HepG2 (cell line): ENCODE results near the gene MAN1C1. TPM values are rescaled to one million over a fixed set of nuclear protein-coding genes. Genes with fewer than 3 reads are reported as not detected.

ENCODE experiments used
- ATF4 ChIP-seq, 2 experiments: fragments of 450-650 bp in 1 of 2; sonication (generic) in 1 of 2; formaldehyde crosslinking; IDR thresholded peaks; 2 replicates each; pipeline versions ENCODE4 v1.5.0 to v1.8.0; 2020 to 2022; ENCODE audit warnings: mild to moderate bottlenecking in 1 of 2, missing genetic modification reagents in 1 of 2
- ATF5 ChIP-seq: sonication (generic); formaldehyde crosslinking; IDR thresholded peaks from 2 replicates; pipeline ENCODE4 v1.4.0; 2020; ENCODE audit warnings: mild to moderate bottlenecking, low read depth, missing genetic modification reagents
- E2F1 ChIP-seq: sonication (generic); formaldehyde crosslinking; IDR thresholded peaks from 2 replicates; pipeline ENCODE4 v1.5.0; 2020; ENCODE audit warnings: missing genetic modification reagents
- FUBP1 ChIP-seq: sonication (generic); formaldehyde crosslinking; IDR thresholded peaks from 2 replicates; pipeline ENCODE4 v1.5.1; 2020; ENCODE audit warnings: missing genetic modification reagents, mild to moderate bottlenecking, borderline replicate concordance
- MBNL3 ChIP-seq: fragments of 250-450 bp; sonication (Bioruptor Pico); conservative IDR thresholded peaks from 2 replicates; pipeline ENCODE4 v1.8.0; 2022; ENCODE audit warnings: mild to moderate bottlenecking, inconsistent platforms
- NFIC ChIP-seq: IDR thresholded peaks from 2 replicates; pipeline ENCODE4 v1.6.1; 2012; ENCODE audit warnings: mild to moderate bottlenecking, low read length, inconsistent platforms
- NONO ChIP-seq, 2 experiments: fragments of 450-650 bp in 1 of 2; sonication (generic) in 1 of 2; formaldehyde crosslinking in 1 of 2; IDR thresholded peaks in 1 of 2; conservative IDR thresholded peaks in 1 of 2; 2 replicates each; pipeline versions ENCODE4 v1.6.1 to v1.8.0; 2017 to 2022; ENCODE audit warnings: mild to moderate bottlenecking in 1 of 2, missing genetic modification reagents in 1 of 2, moderate library complexity in 1 of 2
- PPARG ChIP-seq: conservative IDR thresholded peaks from 2 replicates; pipeline ENCODE4 v1.6.1; 2016; ENCODE audit warnings: missing biosample characterization, missing genetic modification reagents
- SMYD3 ChIP-seq: sonication (generic); formaldehyde crosslinking; IDR thresholded peaks from 2 replicates; pipeline ENCODE4 v1.8.1; 2023; ENCODE audit warnings: mild to moderate bottlenecking, missing genetic modification reagents
- SOX6 ChIP-seq, 2 experiments: fragments of 450-650 bp in 1 of 2; sonication (generic) in 1 of 2; formaldehyde crosslinking in 1 of 2; IDR thresholded peaks; 2 replicates each; pipeline versions ENCODE4 v1.4.0 to v1.6.1; 2017 to 2020; ENCODE audit warnings: antibody characterized with exemption in 1 of 2, mild to moderate bottlenecking in 1 of 2, missing genetic modification reagents in 1 of 2
- TCF12 ChIP-seq, 2 experiments: fragments of 450-650 bp in 1 of 2; sonication (generic) in 1 of 2; formaldehyde crosslinking in 1 of 2; IDR thresholded peaks; 2 replicates each; pipeline versions ENCODE4 v1.6.1 to v1.8.0; 2017 to 2022; ENCODE audit warnings: antibody characterized with exemption in 1 of 2, mild to moderate bottlenecking in 1 of 2, missing genetic modification reagents in 1 of 2, moderate library complexity in 1 of 2
- THAP11 ChIP-seq: IDR thresholded peaks from 2 replicates; pipeline ENCODE4 v1.6.1; 2016; ENCODE audit warnings: missing biosample characterization, missing genetic modification reagents
- U2AF2 ChIP-seq: fragments of 200-400 bp; formaldehyde crosslinking; IDR thresholded peaks from 2 replicates; pipeline ENCODE4 v1.6.1; 2017; ENCODE audit warnings: low read depth, mild to moderate bottlenecking, low read length
- ZNF260 ChIP-seq: sonication (generic); formaldehyde crosslinking; IDR thresholded peaks from 2 replicates; pipeline ENCODE4 v1.4.0; 2020; ENCODE audit warnings: missing genetic modification reagents, low read depth, mild to moderate bottlenecking, borderline replicate concordance
- ZNF337 ChIP-seq: sonication (generic); formaldehyde crosslinking; IDR thresholded peaks from 2 replicates; pipeline ENCODE4 v1.5.1; 2020; ENCODE audit warnings: missing genetic modification reagents, low read depth, mild to moderate bottlenecking, borderline replicate concordance
- ZNF883 ChIP-seq: sonication (generic); formaldehyde crosslinking; IDR thresholded peaks from 2 replicates; pipeline ENCODE4 v1.5.1; 2020; ENCODE audit warnings: mild to moderate bottlenecking, missing genetic modification reagents; ENCODE audit errors: not compliant biosample characterization
- polyA plus RNA-seq, 8 experiments: library from polyadenylated mRNA; depleted of rRNA in 3 of 8; stranded (reverse) in 7 of 8; unstranded in 1 of 8; fragments of >200 nt; fragmentation: Illumina TruSeq in 4 of 8; extraction: Trizol in 4 of 8; gene quantifications; 2 replicates each; pipeline versions ENCODE4 v1.2.1 to v1.2.3, GENCODE V29; 2011 to 2016; ENCODE audit warnings: low read depth in 4 of 8, missing spikeins in 1 of 8, mixed read lengths in 1 of 8; ENCODE audit not compliant: insufficient read depth in 1 of 8
- total RNA-seq, 5 experiments: library from RNA; depleted of rRNA; stranded (reverse); fragments of >200 nt; fragmentation: Illumina TruSeq; extraction: Trizol; gene quantifications; 2 replicates each; pipeline ENCODE4 v1.2.3, GENCODE V29; 2016; ENCODE audit warnings: low read depth in 1 of 5
- TF ChIP-seq, protein P1 (sequence below): sonication (generic); formaldehyde crosslinking; IDR thresholded peaks from 2 replicates; pipeline ENCODE4 v1.8.1; 2023; ENCODE audit warnings: mild to moderate bottlenecking, inconsistent platforms, moderate library complexity, missing genetic modification reagents, borderline replicate concordance
- TF ChIP-seq, protein P2 (sequence below): sonication (generic); formaldehyde crosslinking; conservative IDR thresholded peaks from 2 replicates; pipeline ENCODE4 v1.4.0; 2020; ENCODE audit warnings: missing genetic modification reagents

Gene MAN1C1
- total and polyA plus RNA-seq, 2 of the 13 experiments (the other 11 are each of a cell fraction or from before 2014, with no cell fraction given) = 0.18 to 0.49 TPM

- 0 out of 4 replicates have a peak, but pooled peaks of 1 of the 2 experiments have one; percentile 9 for TF ChIP-seq ATF4 (CRISPR knock-in tag; IDR thresholded peaks at IDR 0.05)
- no peak for TF ChIP-seq NFIC
- TF ChIP-seq ZNF260 (CRISPR knock-in tag) = no peak
- TF ChIP-seq NONO (IDR thresholded peaks at IDR 0.05) = no peak
- TF ChIP-seq NONO (CRISPR knock-in tag; conservative IDR thresholded peaks at IDR 0.05) = peak; percentile 66; the same call in 1 of the 2 replicates
- no peak for TF ChIP-seq FUBP1 (CRISPR knock-in tag)
- TF ChIP-seq THAP11 (CRISPR knock-in tag) = peak; percentile 93
- 0 out of 2 replicates have a peak, but pooled peaks have one; percentile 3 for TF ChIP-seq ZNF337 (CRISPR knock-in tag)
- TF ChIP-seq, protein P1, sequence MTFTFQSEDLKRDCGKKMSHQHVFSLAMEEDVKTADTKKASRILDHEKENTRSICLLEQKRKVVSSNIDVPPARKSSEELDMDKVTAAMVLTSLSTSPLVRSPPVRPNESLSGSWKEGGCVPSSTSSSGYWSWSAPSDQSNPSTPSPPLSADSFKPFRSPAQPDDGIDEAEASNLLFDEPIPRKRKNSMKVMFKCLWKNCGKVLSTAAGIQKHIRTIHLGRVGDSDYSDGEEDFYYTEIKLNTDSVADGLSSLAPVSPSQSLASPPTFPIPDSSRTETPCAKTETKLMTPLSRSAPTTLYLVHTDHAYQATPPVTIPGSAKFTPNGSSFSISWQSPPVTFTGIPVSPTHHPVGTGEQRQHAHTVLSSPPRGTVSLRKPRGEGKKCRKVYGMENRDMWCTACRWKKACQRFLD (CRISPR knock-in tag) = peak; percentile 12; the same call in 1 of the 2 replicates
- TF ChIP-seq, protein P2, sequence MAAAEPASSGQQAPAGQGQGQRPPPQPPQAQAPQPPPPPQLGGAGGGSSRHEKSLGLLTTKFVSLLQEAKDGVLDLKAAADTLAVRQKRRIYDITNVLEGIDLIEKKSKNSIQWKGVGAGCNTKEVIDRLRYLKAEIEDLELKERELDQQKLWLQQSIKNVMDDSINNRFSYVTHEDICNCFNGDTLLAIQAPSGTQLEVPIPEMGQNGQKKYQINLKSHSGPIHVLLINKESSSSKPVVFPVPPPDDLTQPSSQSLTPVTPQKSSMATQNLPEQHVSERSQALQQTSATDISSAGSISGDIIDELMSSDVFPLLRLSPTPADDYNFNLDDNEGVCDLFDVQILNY (CRISPR knock-in tag) = peak; percentile 41; the same call in 1 of the 2 replicates
- no peak for TF ChIP-seq SMYD3
- no peak for TF ChIP-seq MBNL3 (CRISPR knock-in tag)
- TF ChIP-seq U2AF2 = no peak
- TF ChIP-seq SOX6 (IDR thresholded peaks at IDR 0.05) = no peak
- peak; percentile 72 for TF ChIP-seq SOX6 (CRISPR knock-in tag; IDR thresholded peaks at IDR 0.05)
- TF ChIP-seq TCF12 (IDR thresholded peaks at IDR 0.05) = no peak
- no peak for TF ChIP-seq TCF12 (CRISPR knock-in tag; IDR thresholded peaks at IDR 0.05)
- no peak for TF ChIP-seq ZNF883
- TF ChIP-seq PPARG = 0 out of 2 replicates have a peak, but pooled peaks have one; percentile 17
- TF ChIP-seq E2F1 (CRISPR knock-in tag) = 0 out of 2 replicates have a peak, but pooled peaks have one; percentile 33
- no peak for TF ChIP-seq ATF5 (CRISPR knock-in tag)
Measured at GRCh38 chr1:25819491-25820246, 203.1 kb downstream of the MAN1C1 start, which contains the start of gene MTFR1L (continued).
